Coronary artery (tissue), 2 donors: ENCODE results near the gene MANBA.
A peak's percentile ranks its signal among the peaks of the same experiment; 100 is the strongest.
"Not testable (repeated sequence)": the region's sequence is repeated elsewhere in the genome, so short reads cannot be mapped to it uniquely, and the experiment has no call there.

ENCODE experiments used
- DNase-seq: peaks from one replicate; pipeline ENCODE4 v3.0.0-alpha.2; 2017; ENCODE audit warnings: low spot score
- H3K27ac ChIP-seq, 2 donors: fragments of 200-600 bp; sonication (generic); one replicate each; pipeline ENCODE4 v1.5.1; 2016 to 2019
- H3K4me3 ChIP-seq: fragments of 200-600 bp; sonication (generic); 2 replicates; pipeline ENCODE4 v1.5.1; 2016; ENCODE audit warnings: mild to moderate bottlenecking, moderate library complexity
- TF ChIP-seq, protein P1 (sequence below): fragments of 200-600 bp; sonication (generic); IDR thresholded peaks from one replicate; pipeline ENCODE4 v1.5.1; 2019; ENCODE audit warnings: antibody characterized with exemption

MANBA gene

DNA sequence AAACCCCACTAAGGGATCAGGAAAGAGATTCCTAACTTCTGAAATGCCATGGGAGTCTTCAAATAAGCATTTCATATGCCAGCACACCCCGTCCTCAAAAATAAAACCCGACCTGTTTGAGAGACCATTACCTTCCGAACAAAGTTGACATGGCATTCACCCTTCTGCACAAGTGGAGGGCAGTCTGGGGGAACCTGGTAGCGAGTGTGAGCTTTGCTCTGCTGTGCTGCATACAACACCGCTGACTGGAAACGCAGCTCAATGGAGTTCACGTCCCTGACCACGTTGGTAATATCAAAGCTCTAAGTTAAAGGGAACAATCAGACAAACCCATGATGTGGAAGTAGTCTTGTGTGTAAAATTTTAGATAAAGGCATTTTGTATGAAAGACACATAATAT, 38.0 kb downstream of the MANBA start:
- H3K4me3 ChIP-seq = no peak overlapping the region
- TF ChIP-seq, protein P1, sequence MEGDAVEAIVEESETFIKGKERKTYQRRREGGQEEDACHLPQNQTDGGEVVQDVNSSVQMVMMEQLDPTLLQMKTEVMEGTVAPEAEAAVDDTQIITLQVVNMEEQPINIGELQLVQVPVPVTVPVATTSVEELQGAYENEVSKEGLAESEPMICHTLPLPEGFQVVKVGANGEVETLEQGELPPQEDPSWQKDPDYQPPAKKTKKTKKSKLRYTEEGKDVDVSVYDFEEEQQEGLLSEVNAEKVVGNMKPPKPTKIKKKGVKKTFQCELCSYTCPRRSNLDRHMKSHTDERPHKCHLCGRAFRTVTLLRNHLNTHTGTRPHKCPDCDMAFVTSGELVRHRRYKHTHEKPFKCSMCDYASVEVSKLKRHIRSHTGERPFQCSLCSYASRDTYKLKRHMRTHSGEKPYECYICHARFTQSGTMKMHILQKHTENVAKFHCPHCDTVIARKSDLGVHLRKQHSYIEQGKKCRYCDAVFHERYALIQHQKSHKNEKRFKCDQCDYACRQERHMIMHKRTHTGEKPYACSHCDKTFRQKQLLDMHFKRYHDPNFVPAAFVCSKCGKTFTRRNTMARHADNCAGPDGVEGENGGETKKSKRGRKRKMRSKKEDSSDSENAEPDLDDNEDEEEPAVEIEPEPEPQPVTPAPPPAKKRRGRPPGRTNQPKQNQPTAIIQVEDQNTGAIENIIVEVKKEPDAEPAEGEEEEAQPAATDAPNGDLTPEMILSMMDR = no peak
- no peak for DNase-seq
- H3K27ac ChIP-seq = peak overlapping the region in 1 of 2 donors; percentile 3

DNA sequence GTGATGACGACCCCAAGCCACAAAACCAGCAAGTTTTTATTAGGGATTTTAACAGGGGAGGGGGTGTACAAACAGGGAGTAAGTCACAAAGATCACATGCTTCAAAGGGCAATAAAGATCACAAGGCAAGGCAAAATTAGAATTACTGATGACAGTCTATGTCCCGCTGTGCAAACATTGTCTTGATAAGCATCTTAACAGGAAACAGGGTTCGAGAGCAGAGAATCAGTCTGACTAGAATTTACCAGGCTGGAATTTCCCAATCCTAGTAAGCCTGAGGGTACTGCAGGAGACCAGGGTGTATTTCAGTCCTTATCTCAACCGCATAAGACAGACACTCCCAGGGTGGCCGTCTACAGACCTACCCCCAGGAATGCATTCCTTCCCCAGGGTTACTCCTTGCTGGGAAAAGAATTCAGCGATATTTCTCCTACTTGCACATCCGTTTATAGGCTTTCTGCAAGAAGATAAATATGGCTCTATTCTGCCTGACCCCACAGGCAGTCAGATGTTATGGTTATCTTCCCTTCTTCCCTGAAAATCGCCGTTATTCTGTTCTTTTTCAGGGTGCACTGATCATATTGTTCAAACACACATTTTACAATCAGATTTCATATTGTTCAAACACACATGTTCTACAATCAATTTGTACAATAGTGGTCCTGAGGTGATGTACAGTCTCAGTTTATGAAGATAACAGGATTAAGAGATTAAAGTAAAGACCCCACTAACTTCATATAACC, 41.8 kb downstream of the MANBA start:
- not testable (repeated sequence) for H3K27ac ChIP-seq, DNase-seq, H3K4me3 ChIP-seq

DNA sequence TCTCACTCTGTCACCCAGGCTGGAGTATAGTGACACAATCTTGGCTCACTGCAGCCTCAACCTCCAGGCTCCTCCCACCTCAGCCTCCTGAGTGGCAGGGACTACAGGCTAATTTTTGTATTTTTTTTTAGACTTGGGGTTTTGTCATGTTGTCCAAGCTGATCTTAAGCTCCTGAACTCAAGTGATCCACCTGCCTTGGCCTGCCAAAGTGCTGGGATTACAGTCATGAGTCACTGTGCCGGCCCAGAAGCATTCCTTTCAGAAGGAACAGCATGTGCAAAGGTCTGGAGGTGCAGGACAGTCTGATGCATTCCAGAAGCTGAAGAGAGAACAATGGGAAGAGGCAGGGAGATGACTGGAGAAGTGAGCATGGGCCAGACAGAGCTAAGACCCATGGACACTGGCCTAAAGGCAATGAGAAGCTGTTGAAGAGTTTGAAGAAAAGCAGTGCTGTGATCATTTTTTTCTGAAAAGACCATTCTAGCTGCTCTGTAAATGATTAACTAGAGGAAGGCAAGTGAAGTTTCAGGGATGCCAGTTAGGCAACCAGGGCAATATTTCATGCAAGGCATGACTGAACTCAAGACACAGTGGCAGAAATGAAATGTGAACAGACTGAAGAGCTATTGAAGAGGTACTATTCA, 43.2 kb downstream of the MANBA start:
- TF ChIP-seq, protein P1 = no peak
- no peak for DNase-seq
- no peak overlapping the region for H3K27ac ChIP-seq
- H3K4me3 ChIP-seq = no peak overlapping the region

DNA sequence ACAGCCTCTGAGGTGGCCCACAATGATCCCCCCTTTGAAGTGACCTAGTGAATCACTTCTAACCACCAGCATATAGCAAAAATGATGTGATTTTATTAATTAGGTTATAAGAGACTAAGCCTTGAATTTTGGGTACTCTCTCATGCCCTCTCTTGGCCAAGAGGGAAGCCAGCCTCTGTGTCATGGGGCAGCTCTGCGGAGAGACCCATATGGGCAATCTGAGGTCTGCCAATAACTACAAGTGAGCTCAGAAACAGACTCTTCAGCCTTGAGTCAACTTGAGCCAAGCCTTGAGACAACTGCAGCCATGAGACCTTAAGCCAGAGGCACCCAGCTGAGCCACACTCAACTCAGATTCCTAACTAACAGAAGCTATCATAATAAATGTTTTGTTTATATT, 45.7 kb downstream of the MANBA start:
- no peak overlapping the region for H3K27ac ChIP-seq
- TF ChIP-seq, protein P1 = no peak
- H3K4me3 ChIP-seq = no peak overlapping the region
- DNase-seq = no peak

DNA sequence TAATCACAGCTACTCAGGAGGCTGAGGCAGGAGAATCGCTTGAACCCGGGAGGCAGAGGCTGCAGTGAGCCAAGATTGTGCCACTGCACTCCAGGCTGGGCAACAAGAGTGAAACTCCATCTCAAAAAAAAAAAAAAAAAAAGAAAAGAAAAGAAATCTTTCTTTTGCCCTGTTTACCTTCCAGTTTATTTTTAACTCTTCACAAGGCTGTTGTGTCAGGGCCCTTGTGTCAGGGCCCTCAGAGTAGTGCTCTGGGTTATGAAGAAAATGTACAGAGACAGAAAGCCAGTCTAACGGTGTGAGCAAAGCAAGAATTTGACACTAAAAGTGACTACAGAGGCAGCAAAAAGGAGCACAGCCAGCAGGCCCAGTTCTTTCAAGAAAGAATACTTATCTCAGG, 47.0 kb downstream of the MANBA start:
- not testable (repeated sequence) for H3K27ac ChIP-seq, H3K4me3 ChIP-seq, DNase-seq

DNA sequence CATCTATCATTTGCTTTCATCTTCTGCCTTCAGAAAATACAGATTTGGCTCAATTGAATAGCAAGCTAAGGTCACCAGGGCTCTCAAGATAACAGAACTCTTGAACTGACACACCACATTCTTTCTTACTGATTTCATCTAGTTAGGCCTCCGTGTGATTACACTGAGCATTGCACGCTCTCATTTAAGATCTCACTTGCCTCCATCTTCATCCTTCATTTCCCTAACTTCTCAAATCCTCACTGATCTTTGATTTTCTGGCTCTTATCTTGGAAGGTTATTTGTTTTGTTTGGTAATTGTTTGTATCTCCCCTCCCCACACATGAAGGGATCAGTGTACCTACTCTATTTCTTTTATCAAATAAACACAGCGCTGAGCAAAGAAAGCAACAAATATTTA, 47.7 kb downstream of the MANBA start:
- Histone ChIP-seq H3K4me3 (no peak overlapping the region), H3K27ac (no peak overlapping the region)
- TF ChIP-seq, protein P1 = no peak
- no peak for DNase-seq

DNA sequence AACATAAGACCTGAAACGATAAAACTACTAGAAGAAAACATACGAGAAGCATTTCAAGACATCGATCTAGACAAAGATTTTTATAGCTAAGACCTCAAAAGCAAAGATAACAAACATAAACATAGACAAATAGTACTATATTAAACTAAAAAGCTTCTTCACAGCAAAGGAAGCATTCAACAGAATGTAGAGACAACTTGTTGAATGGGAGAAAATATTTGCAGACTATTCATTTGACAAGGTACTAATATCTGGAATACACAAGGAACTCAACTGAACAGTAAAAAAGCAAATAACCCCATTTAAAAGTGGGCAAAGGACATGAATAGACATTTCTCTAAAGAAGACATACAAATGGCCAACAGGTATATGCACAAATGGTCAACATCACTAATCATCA, 49.8 kb downstream of the MANBA start:
- Histone ChIP-seq H3K4me3 (no peak overlapping the region), H3K27ac (no peak overlapping the region)
- no peak for DNase-seq
- TF ChIP-seq, protein P1 = no peak

DNA sequence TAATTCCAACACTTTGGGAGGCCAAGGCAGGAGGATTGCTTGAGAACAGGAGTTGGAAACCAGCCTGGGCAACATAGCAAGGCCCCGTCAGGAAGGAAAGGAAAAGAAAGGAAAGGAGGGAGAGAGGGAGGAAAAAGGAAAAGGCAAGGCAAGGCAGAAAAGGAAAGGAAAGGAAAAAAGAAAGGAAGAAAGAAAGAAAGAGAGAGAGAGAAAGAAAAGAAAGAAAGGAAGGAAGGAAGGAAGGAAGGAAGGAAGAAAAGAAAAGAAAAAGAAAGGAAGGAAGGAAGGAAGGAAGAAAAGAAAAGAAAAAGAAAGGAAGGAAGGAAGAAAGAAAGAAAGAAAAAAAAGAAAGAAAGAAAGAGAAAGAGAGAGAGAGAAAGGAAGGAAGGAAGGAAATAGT, 51.7 kb downstream of the MANBA start:
- H3K27ac ChIP-seq, H3K4me3 ChIP-seq, DNase-seq: not testable (repeated sequence)
